GM19035 (cell line): ENCODE data around the gene KIF1A.
"Not testable (repeated sequence)": the region's sequence is repeated elsewhere in the genome, so short reads cannot be mapped to it uniquely, and the experiment has no call there.

Experiments used
- ATAC-seq: cut with Tn5 transposase; IDR thresholded peaks from one replicate; pipeline ENCODE4 v1.9.1; 2021; ENCODE audit not compliant: unreplicated experiment

The KIF1A gene

DNA sequence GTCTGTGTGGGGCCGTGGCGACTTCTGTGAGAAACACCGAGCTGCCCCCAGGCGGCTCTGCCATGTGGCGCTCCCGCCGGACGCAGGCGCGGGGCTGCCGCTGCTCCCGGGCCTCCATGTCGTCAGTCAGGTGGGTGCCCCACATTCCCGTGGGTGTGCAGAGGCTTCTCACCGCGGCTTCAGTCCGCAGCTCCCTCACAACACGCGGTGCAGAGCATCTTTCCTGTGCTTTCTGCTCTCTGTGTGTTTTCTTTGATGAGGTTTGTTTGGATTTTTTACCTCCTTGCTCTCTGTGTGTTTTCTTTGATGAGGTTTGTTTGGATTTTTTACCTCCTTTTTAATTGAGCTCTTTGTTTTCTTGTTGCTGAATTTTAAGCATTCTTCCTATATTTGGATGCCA is 115.4 kb downstream of the KIF1A start:
- no peak for ATAC-seq

DNA sequence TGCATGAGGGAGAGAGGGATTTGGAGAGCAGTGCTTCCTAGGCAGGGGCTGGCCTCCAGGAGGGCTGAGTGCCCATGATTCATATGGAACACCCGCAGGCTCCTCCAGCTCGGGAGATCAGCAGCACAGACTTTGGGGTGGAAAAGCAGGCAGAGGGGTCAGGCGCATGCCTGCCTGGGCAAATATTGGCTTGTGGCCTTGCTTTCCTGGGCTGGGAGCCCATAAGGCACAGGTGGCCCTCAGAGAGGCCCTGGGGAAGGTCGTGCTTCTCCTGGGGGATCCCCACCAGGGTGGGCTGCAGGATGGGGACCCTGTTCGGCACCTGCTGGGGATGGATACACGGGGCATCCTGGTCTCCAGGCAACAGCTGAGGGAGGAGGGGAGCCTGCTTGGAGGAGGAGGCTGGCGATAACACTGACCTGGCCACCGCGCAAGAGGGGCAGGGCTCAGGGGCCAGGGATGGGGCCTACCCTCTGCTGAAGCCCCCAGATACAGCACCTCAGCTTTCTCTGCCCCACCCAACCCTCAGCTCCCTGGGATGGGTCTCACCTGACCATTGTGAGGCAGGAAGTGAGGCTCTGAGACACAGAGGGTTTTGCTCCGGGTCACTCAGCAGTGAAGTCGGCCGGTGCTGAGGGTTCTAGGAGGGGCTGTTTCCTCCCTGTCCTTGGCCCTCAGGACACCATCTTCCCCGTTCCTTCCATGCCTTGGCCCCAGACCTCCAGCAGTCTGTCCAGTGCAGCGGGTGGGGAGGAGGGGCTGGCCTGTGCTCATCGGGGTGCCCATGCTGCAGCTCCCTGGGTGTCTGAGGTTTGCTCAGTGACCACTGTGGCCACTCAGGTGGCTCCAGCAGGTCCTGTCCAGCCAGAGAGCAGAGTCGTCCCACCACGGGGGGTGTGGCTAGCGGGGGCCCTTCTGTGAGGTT is 116.3 kb downstream of the KIF1A start:
- ATAC-seq: no peak

DNA sequence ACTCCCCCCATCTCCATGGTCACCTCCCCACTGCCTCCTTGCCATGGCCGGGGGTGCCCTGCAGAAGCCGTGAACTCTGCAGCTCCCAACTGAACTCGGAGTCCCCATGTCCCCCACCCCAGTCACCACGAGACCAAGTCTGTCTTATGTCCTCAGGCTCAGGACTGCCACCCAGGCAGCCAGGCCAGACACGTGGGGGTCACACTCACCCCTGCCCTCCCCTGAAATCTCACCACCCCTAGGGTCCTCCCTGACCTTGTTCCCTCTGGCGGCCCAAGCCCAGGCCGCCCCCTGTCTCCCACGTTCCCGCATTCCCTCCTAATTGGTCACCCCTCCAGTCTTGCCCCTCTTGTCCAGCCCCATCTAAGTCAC is 117.4 kb downstream of the KIF1A start:
- no peak for ATAC-seq

DNA sequence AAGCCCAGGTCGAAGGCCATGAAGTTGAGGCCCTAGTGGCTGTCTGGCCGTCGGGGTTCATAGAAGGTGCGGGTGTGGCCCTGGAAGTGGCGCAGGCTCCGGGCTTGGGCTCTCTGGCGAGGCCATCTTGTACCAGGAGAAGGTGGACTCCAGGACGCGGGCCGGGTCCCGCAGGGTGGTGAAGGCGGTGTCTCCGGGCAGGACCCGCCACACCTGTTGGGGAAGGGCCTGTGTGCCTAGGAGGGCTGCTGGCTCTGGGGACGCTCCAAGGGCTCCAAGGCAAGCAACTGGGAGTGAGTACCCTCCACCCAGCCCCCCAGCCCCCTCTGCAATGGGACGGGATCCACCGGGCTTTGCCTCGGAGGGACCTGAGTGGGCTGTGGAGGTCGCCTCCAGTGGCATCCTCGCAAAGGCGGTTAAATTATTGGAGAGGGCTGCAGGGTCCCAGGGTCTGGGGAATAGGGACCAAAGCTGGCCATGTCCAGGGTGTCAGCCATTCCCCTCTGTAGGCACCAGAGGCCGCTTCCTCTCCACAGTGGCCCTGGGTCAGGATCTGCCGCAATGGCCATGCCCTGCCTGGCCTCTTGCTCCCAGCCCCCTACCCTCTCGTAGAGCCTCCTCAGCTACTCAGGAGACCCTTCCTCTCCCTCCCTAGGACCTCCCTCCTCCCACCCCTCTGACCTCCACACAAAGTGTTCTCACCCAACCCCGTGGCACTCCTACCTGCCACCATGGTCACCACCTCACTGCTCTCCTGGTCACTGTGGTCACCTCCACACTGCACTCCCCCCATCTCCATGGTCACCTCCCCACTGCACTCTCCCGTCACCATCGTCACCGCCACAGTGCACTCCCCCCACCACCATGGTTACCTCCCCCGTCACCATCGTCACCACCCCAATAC is 118.0 kb downstream of the KIF1A start:
- ATAC-seq: no peak

DNA sequence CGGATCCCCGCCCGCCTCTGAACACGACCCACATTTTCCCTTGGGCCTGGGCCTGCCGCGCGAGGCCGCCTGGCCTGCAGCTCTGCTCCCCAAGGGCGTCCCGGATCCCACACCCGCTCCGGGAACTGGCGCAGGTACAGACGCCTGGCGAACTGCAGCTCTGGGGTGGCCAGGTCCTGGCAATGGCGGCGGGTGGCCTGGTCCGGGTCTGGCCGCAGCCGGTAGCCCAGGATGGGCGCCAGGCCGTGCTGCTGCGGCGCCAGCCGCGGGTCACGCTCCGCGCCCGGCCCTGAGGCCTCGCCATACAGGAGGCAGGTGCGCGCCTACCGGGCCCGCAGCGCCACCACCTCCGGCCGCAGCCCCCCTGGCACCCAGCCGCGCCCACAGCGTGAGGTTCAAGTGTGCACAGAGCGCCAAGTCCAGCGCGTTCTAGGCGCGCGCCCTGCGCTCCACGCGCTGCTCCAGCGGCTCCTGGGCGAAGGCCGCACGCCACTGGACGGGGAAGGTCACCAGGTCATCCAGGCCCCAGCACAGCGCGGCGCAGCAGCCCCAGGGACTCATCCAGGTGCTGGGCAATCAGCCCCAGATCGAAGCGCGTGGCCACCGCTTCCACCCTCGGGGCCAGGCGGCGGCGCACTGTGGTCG is 118.8 kb downstream of the KIF1A start:
- no peak for ATAC-seq

DNA sequence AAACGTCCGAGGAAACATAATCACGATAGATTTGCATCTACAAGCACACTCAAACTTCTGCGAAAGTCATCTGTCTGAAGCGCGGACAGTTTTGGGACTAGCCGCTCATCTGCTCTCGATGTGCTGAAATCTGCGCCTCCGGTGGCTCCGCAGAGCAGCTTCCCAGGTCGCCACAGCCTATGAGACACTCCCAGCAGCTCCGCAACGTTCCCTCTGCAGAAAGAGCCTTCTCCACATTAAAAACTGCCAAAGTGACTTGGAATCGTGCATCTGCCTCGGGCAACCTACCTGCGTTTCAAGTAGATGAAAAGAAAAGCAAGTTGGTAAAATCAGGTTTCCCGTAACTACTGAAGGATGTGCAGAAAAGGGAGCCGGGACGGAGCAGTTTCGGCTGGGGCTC is 119.4 kb downstream of the KIF1A start:
- ATAC-seq: not testable (repeated sequence)

DNA sequence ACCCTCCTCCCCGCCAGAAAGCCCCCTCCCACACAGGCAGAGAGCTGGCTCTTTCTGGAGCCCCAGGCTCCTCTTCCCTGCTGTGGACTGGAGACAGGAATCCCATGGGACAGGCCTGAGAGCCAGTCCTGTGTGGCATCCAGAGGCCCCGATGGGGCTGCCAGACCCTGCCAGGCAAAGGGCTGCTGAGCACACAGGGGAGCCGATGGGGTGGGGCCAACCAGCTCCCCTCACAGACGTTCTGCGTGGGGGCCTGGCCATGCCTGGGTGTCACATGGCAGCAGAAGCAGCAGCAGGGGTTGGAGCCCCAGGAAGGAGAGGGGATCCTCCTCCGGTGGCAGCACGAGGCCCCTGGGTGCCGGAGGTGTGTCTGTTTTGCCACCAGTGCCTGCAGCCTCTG is 120.2 kb downstream of the KIF1A start:
- not testable (repeated sequence) for ATAC-seq

DNA sequence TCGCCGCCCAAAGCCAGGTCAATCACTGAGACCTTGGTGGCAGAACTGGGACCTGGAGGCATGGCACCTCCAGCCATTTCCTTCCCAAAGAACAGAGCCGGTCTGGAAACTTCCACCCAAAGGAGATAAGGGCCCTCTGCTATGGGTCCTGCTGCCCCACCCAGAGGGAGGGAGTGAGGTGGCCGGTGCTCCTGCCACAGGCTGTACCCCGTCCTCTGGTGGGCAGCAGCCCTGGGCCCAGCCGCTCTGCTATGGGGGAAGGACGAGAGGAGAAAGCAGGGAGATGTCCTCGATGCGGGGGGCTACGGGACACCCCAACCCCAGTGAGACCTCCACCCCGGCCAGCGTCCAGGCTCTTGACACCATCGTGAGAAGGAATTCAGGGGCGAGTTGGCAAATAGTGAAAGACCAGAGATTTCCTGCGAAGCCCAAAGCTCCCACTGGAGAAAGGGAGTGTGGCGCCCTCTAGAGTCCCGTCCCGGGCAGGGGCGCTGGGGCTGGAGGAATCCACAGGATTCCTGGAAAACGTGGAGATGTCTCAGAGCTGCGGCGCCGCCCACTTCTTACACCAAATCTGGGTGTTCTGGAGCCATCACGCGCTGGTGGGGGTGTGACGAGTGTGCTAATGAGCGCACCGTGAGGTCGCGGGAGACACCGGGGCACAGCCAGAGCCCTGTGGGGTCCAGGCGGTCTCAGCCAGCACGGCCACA is 121.0 kb downstream of the KIF1A start:
- ATAC-seq: not testable (repeated sequence)

DNA sequence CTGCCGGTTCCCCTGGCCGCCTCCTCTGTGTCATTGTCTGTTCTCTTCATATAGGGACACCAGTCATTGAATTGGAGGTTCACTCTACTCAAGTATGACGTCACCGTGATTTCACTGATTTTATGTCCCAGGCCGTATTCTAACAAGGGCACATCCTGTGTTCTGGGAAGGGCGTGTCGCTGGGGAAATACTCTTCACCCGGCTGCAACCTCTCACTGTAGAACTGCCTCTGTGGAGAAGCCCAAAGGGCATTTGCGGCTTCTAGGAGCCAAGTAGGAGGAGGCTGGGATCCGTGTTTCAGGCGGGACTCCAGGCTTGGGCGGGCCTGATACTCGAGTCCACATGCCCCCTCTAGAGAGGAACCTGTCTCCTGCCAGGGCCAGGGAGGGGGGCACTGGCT is 123.5 kb downstream of the KIF1A start:
- not testable (repeated sequence) for ATAC-seq

DNA sequence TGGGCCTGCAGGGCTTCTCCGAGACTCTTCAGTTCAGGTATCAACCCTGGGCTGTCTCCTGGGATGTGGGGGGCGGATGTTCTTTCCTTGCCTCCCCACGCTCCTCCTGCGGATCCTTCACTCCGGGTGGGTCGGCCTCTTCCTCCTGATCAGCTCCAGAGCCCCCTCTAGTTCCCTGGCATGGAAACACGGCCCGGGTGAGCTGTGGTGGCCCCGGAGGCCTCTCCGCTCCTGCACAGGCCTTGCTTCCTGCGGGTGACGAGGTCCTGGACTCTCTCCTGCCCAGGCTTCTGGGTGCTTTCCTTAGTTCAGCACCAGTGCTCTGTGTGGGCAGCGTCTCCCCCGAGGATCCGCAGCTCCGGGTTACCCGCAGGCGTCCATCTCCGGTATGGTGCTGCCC is 124.4 kb downstream of the KIF1A start:
- ATAC-seq: not testable (repeated sequence)

DNA sequence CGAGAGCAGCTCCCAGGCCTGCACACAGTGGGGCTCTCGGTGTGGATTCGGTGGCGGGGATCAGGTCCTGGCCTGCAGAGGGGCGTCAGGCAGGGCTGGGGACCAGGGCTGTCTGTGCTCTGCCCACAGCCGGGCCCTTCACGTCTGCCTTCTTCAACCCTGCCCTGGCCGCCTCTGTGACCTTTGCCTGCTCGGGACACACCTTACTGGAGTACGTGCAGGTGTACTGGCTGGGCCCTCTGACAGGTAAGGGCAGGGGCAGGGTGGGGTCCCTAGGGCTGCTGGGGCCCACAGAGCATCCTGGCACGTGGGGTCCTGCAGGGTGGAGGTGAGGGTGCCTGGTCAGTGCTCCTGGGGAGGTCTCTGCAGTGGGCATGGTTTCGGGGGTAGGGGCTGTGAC is 125.7 kb downstream of the KIF1A start:
- not testable (repeated sequence) for ATAC-seq

DNA sequence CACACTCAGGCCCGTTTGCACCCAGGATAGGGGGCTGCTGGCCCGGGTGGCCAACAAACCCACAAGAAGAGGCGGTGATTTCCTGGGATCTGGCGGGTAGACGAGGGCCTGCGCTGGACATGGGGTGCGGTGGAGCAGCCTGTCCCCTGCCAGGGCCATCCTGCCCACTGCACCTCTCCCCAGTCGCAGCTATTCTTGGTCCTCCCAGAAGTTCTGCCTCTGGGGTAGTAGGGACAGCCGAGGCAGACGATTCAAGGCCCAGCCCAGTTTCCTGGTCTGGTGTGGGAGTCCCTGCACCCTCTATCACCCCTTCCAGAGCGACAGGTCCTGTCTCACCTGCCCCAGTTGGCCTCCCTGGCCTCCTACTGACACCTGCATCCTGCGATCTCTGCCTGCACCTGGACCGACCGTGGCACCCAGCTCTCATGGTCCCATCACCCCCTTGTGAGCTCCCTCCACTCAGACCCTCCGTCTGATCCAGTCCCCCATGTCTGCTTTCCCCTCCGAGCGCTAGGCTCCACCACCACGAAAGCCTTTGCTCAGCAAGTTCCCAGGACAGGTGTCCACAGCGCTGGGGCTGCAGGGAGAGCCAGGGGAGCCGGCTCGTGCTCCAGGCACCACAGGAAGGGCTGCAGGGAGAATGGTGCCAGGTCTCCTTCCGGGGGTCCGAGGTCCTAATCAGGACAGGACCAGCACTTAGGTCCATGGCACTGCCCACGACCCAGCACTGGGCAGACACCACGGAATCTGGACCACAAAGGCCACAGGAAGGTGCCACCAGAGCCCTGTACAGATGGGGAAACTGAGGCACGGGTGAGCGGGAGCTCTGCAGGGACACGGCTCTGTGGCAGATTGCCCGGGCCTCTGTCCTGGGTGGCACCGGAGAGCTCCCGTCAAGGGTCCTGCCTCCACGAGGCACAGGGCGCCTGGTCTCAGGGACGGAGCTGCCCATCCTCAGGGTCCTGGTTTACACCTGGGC is 127.1 kb downstream of the KIF1A start:
- not testable (repeated sequence) for ATAC-seq

DNA sequence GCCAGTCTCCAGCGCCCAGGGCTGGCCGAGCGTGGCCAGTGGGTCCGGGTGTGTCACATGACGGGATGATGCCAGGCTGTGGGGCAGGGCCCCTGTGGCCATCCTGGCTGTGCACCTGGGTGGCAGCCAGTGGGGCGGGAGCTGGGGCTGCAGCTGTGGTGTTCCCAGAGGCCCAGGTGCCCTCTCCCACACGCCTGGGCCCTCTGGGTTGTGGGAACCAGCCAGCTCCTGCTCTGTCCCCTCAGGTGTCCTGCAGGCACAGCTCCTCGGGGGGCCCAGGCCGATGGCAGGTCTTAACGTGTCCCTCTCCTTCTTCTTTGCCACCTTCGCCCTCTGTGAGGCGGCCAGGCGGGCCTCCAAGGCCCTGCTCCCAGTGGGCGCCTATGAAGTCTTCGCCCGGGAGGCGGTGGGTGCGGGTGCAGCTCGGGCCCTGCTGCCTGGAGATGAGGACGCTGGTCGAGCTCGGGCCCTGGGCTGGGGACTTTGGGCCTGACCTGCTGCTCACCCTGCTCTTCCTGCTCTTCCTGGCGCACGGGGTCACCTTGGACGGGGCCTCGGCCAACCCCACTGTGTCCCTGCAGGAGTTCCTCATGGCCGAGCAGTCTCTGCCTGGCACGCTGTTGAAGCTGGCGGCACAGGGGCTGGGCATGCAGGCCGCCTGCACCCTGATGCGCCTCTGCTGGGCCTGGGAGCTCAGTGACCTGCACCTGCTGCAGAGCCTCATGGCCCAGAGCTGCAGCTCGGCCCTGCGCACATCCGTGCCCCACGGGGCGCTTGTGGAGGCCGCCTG is 128.2 kb downstream of the KIF1A start, which contains the start of gene AQP12A:
Gene AQP12A (plus strand): TSS at position 236 of the 790 bp plus-strand sequence. CDS start 48 bp downstream, at position 284.
- not testable (repeated sequence) for ATAC-seq

DNA sequence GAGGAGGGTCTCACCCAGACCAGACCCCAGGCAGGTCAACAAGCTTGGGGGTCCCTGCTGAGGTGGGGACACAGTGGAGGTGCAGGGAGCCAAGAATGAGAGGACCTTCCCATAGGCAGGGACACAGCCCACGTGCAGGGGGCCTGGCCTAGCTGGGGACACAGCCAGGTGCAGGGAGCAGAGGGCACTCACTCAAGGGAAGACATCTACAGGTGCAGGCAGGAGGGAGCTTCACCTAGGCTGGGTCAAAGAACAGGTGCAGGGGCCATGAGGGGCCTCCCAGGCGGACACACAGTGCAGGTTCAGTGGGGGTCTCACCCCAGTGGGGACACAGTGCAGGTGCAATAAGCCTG is 129.0 kb downstream of the KIF1A start:
- ATAC-seq: not testable (repeated sequence)

DNA sequence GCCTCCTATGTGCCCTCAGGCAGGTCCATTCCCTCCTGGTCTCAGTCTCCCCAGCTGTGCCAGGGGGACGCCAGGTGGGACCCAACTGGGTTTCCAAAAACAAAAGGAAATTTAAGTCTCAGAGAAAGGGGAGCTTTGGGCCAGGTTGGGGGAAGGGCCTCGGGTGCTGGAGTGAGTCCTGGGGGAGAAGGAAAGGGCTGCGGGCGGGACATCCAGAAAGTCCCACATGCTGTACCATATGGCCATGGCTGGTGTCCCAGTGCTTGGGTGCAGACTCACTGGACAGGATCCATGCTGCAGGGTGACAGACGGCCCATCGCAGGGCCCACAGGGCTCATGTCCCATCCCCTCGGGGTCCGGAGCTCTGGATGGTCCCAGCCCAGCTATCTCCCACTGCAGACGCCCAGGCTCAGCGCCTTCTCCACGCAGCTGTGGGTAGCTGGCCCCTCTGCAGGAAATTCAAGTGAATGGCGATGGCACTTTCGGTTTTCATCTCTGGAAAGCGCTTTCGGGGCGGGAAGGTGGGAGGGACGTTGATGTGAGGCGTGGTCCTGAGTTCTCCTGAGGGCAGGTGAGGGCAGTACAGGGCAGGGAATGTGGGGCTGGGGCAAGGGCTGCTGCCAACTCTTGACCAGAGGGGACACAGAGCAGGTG is 129.5 kb downstream of the KIF1A start:
- ATAC-seq: not testable (repeated sequence)

DNA sequence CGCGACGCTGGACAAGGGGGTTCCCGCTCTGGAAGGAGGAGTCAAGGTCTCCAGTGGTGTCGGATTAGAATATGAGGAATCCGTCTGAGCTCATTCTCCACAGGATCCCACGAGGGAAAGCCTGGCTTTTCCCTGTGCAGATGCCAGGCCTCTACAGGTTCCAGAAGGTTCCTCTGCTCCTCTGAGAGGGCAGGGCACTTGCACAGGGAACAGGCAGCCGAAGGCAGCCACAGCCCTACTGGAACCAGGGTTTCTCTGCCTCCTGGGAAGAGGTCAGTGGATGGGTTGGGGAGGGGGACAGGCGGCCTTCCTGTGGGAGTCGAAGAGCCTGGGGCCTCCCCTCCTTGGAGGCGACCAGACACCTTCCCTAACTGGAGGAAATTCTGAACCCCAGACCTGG is 130.0 kb downstream of the KIF1A start:
- no peak for ATAC-seq

DNA sequence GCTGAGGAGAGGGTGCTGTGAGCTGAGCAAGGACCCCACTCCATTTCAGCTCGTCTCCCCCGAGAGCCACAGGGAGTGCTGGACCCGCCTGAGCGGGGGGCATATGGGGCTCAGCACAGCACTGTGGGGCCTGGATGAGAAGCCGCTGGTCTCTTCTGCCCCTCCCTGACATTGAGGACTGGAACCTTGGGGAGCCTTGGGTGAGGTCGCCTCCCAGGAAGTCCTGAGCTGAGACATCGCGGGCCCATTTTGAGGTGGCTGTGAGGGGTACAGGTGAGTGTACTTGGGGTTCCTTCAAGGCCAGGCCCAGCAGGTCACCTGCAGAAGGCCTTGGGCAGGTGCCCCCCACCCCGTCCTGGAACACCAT is 131.5 kb downstream of the KIF1A start:
- ATAC-seq: no peak
